H54 (cell line): Measurements from ENCODE around the gene LRFN2.

Experiments
- DNase-seq: peaks from one replicate; pipeline ENCODE4 v3.0.0; 2011; ENCODE audit warnings: low spot score, mixed read lengths; ENCODE audit not compliant: insufficient read length
- FAIRE-seq: peaks from 3 replicates; lab custom pipeline; 2011; peaks lifted over from hg19 to GRCh38; lab: Jason Lieb, UNC
- POLR2A ChIP-seq: IDR thresholded peaks from 2 replicates; pipeline ENCODE4 v1.6.1; 2011; ENCODE audit warnings: low read depth, mild to moderate bottlenecking, low read length

The LRFN2 gene

GRCh38 chr6:40406175-40406574 lies 181.0 kb downstream of the LRFN2 start:
- TF ChIP-seq POLR2A: no peak
- no peak for FAIRE-seq
- no peak for DNase-seq

- no peak for TF ChIP-seq POLR2A
- no peak for FAIRE-seq
Measured at GRCh38 chr6:40400738-40401137, 186.4 kb downstream of the LRFN2 start.

GRCh38 chr6:40399888-40400457 lies 187.2 kb downstream of the LRFN2 start:
- DNase-seq (no peak), FAIRE-seq (no peak)
- no peak for TF ChIP-seq POLR2A

More at GRCh38 chr6:40400738-40401137, 186.4 kb downstream of the LRFN2 start:
- DNase-seq: no peak

- no peak for TF ChIP-seq POLR2A
- FAIRE-seq (no peak), DNase-seq (no peak)
Measured at GRCh38 chr6:40398810-40399477, 188.2 kb downstream of the LRFN2 start.

GRCh38 chr6:40398034-40398691 lies 189.0 kb downstream of the LRFN2 start:
- no peak for TF ChIP-seq POLR2A
- DNase-seq (no peak), FAIRE-seq (no peak)

GRCh38 chr6:40397287-40398033 lies 189.7 kb downstream of the LRFN2 start:
- DNase-seq (no peak), FAIRE-seq (no peak)
- no peak for TF ChIP-seq POLR2A

- TF ChIP-seq POLR2A: no peak
- DNase-seq (no peak), FAIRE-seq (no peak)
Measured at GRCh38 chr6:40395698-40396076, 191.5 kb downstream of the LRFN2 start.

GRCh38 chr6:40395066-40395697 lies 192.0 kb downstream of the LRFN2 start:
- DNase-seq: peak; percentile 14
- no peak for FAIRE-seq
- no peak for TF ChIP-seq POLR2A

- no peak for DNase-seq
- no peak for FAIRE-seq
Measured at GRCh38 chr6:40394381-40394780, 192.8 kb downstream of the LRFN2 start.

GRCh38 chr6:40393641-40394040 lies 193.5 kb downstream of the LRFN2 start:
- FAIRE-seq (no peak), DNase-seq (no peak)
- TF ChIP-seq POLR2A: no peak

More at GRCh38 chr6:40394381-40394780, 192.8 kb downstream of the LRFN2 start:
- TF ChIP-seq POLR2A: no peak

- FAIRE-seq (no peak), DNase-seq (no peak)
- TF ChIP-seq POLR2A: no peak
Measured at GRCh38 chr6:40392589-40392988, 194.6 kb downstream of the LRFN2 start.

- no peak for DNase-seq
- TF ChIP-seq POLR2A: no peak
- no peak for FAIRE-seq
Measured at GRCh38 chr6:40391851-40392517, 195.2 kb downstream of the LRFN2 start.

GRCh38 chr6:40391086-40391485 lies 196.1 kb downstream of the LRFN2 start:
- no peak for DNase-seq
- no peak for FAIRE-seq
- TF ChIP-seq POLR2A: no peak
